IMR-90 (cell line): ENCODE data around the gene SLC35F3. TPM values are rescaled to one million over a fixed set of nuclear protein-coding genes. Genes with fewer than 3 reads are reported as not detected.

Experiments
- ATAC-seq: fragments of 200-7000 bp; cut with Tn5 transposase; 2 replicates; pipeline ENCODE4 v1.9.1; 2020; ENCODE audit warnings: low read depth, mild to moderate bottlenecking, moderate library complexity
- BruUV-seq: library from RNA; stranded (reverse); fragments of 400-500 nt; replicated peaks from 2 replicates; lab custom pipeline; 2021; lab: Mats Ljungman, UMichigan
- CTCF ChIA-PET: fragments of 300-600 bp; formaldehyde crosslinking; extraction: SDS; loops from one replicate; lab custom pipeline; 2021; ENCODE audit warnings: antibody characterized with exemption; lab: Yijun Ruan, JAX
- POLR2A ChIA-PET: fragments of 300-600 bp; sonication (Branson Sonifier 250); formaldehyde crosslinking; loops from one replicate; lab custom pipeline; 2022; ENCODE audit warnings: antibody characterized with exemption; ENCODE audit not compliant: unreplicated experiment; lab: Charles Lee
- DNase-seq: peaks from one replicate; pipeline ENCODE4 v3.0.0; 2013
- H2AFZ ChIP-seq: replicated peaks from 2 replicates; pipeline ENCODE3; 2013; ENCODE audit warnings: low read length, mild to moderate bottlenecking; ENCODE audit not compliant: poor library complexity
- H2AK5ac ChIP-seq: 2 replicates; pipeline ENCODE4 v1.6.1; 2013; ENCODE audit warnings: low read depth, low read length, inconsistent platforms
- H2AK9ac ChIP-seq: replicated peaks from 2 replicates; pipeline ENCODE3; 2013; ENCODE audit warnings: mild to moderate bottlenecking, low read depth, low read length, moderate library complexity; ENCODE audit not compliant: poor library complexity
- H2BK120ac ChIP-seq: 2 replicates; pipeline ENCODE4 v1.6.1; 2013; ENCODE audit warnings: low read depth, low read length, inconsistent platforms
- H2BK15ac ChIP-seq: 3 replicates; pipeline ENCODE4 v1.6.1; 2013; ENCODE audit warnings: low read depth, low read length, inconsistent platforms
- H2BK20ac ChIP-seq: 2 replicates; pipeline ENCODE4 v1.6.1; 2013; ENCODE audit warnings: low read depth, mild to moderate bottlenecking, inconsistent platforms, low read length, moderate library complexity
- H2BK5ac ChIP-seq: 2 replicates; pipeline ENCODE4 v1.6.1; 2013; ENCODE audit warnings: mild to moderate bottlenecking, low read depth, low read length, inconsistent platforms; ENCODE audit not compliant: poor library complexity, severe bottlenecking
- H3K14ac ChIP-seq: replicated peaks from 2 replicates; pipeline ENCODE4 v1.6.1; 2013; ENCODE audit warnings: low read depth, low read length, inconsistent platforms
- H3K18ac ChIP-seq: 2 replicates; pipeline ENCODE4 v1.6.1; 2013; ENCODE audit warnings: low read depth, low read length, control low read depth
- H3K23ac ChIP-seq: 2 replicates; pipeline ENCODE4 v1.6.1; 2013; ENCODE audit warnings: low read depth, low read length, inconsistent platforms
- H3K27ac ChIP-seq: 2 replicates; pipeline ENCODE4 v1.5.1; 2013; ENCODE audit warnings: mild to moderate bottlenecking, control low read depth, low read length; ENCODE audit not compliant: insufficient read depth
- H3K27me3 ChIP-seq: 2 replicates; pipeline ENCODE4 v1.6.1; 2013; ENCODE audit warnings: low read length; ENCODE audit not compliant: control insufficient read depth, insufficient read depth
- H3K36me3 ChIP-seq: 2 replicates; pipeline ENCODE4 v1.6.1; 2013; ENCODE audit warnings: low read length, mixed read lengths; ENCODE audit not compliant: control insufficient read depth, insufficient read depth
- H3K4ac ChIP-seq: 2 replicates; pipeline ENCODE4 v1.6.1; 2013; ENCODE audit warnings: low read depth, low read length, inconsistent platforms
- H3K4me1 ChIP-seq: 2 replicates; pipeline ENCODE4 v1.6.1; 2013; ENCODE audit warnings: low read length, mixed read lengths; ENCODE audit not compliant: control insufficient read depth, insufficient read depth
- H3K4me2 ChIP-seq: 2 replicates; pipeline ENCODE4 v1.6.1; 2013; ENCODE audit warnings: low read depth, mild to moderate bottlenecking, control low read depth, low read length, moderate library complexity
- H3K4me3 ChIP-seq: 2 replicates; pipeline ENCODE4 v1.5.1; 2013; ENCODE audit warnings: low read depth, mild to moderate bottlenecking, control low read depth, low read length, moderate library complexity; ENCODE audit not compliant: insufficient read depth
- H3K56ac ChIP-seq: 2 replicates; pipeline ENCODE4 v1.6.1; 2013; ENCODE audit warnings: low read length, inconsistent platforms; ENCODE audit not compliant: insufficient read depth; ENCODE audit errors: extremely low read depth
- H3K79me1 ChIP-seq, 2 experiments: 2 replicates each; pipeline ENCODE4 v1.6.1; 2013; ENCODE audit warnings: low read length in 2 of 2, inconsistent platforms in 1 of 2, low read depth in 1 of 2
- H3K9ac ChIP-seq: 2 replicates; pipeline ENCODE4 v1.6.1; 2013; ENCODE audit warnings: low read depth, low read length, control low read depth
- H3K9me1 ChIP-seq: 2 replicates; pipeline ENCODE4 v1.6.1; 2013; ENCODE audit warnings: low read length, inconsistent platforms; ENCODE audit not compliant: insufficient read depth
- H3K9me3 ChIP-seq: 2 replicates; pipeline ENCODE4 v1.6.1; 2013; ENCODE audit warnings: low read length; ENCODE audit not compliant: control insufficient read depth, insufficient read depth
- H4K20me1 ChIP-seq: 2 replicates; pipeline ENCODE4 v1.6.1; 2013; ENCODE audit warnings: low read length, inconsistent platforms; ENCODE audit not compliant: insufficient read depth
- H4K5ac ChIP-seq: 2 replicates; pipeline ENCODE4 v1.6.1; 2013; ENCODE audit warnings: mild to moderate bottlenecking, low read depth, low read length, control low read depth
- H4K8ac ChIP-seq, 2 experiments: 2 replicates each; pipeline ENCODE4 v1.6.1; 2013; ENCODE audit warnings: low read depth in 2 of 2, low read length in 2 of 2, control low read depth in 1 of 2, inconsistent platforms in 1 of 2
- H4K91ac ChIP-seq: 2 replicates; pipeline ENCODE4 v1.6.1; 2013; ENCODE audit warnings: low read depth, low read length, inconsistent platforms; ENCODE audit not compliant: insufficient read depth
- BHLHE40 ChIP-seq: fragments of 150-350 bp; IDR thresholded peaks from 2 replicates; pipeline ENCODE4 v1.6.1; 2016; ENCODE audit warnings: mild to moderate bottlenecking, low read depth, low read length
- CEBPB ChIP-seq: IDR thresholded peaks from 2 replicates; pipeline ENCODE4 v1.6.1; 2012; ENCODE audit warnings: low read depth, low read length, improper control_type of control experiment
- CHD1 ChIP-seq: IDR thresholded peaks from 2 replicates; pipeline ENCODE4 v1.6.1; 2012; ENCODE audit warnings: low read depth, low read length, improper control_type of control experiment
- FOS ChIP-seq: fragments of 150-350 bp; IDR thresholded peaks from 2 replicates; pipeline ENCODE4 v1.6.1; 2016; ENCODE audit warnings: low read depth, low read length
- MAFK ChIP-seq: IDR thresholded peaks from 2 replicates; pipeline ENCODE4 v1.6.1; 2012; ENCODE audit warnings: low read depth, low read length, improper control_type of control experiment
- MAZ ChIP-seq: IDR thresholded peaks from 2 replicates; pipeline ENCODE4 v1.6.1; 2012; ENCODE audit warnings: low read depth, mild to moderate bottlenecking, low read length, improper control_type of control experiment, moderate library complexity, borderline replicate concordance
- MXI1 ChIP-seq: IDR thresholded peaks from 2 replicates; pipeline ENCODE4 v1.6.1; 2012; ENCODE audit warnings: low read depth, mild to moderate bottlenecking, low read length, moderate library complexity, borderline replicate concordance
- NFE2L2 ChIP-seq: fragments of 150-350 bp; IDR thresholded peaks from 2 replicates; pipeline ENCODE4 v1.6.1; 2016; ENCODE audit warnings: low read depth, mild to moderate bottlenecking, low read length
- POLR2A ChIP-seq: IDR thresholded peaks from 2 replicates; pipeline ENCODE4 v1.6.1; 2012; ENCODE audit warnings: mild to moderate bottlenecking, low read depth, low read length
- RAD21 ChIP-seq: IDR thresholded peaks from 2 replicates; pipeline ENCODE4 v1.6.1; 2012; ENCODE audit warnings: low read length, improper control_type of control experiment
- RCOR1 ChIP-seq: IDR thresholded peaks from 2 replicates; pipeline ENCODE4 v1.6.1; 2012; ENCODE audit warnings: mild to moderate bottlenecking, low read length, improper control_type of control experiment; ENCODE audit not compliant: insufficient replicate concordance
- RFX5 ChIP-seq: IDR thresholded peaks from 2 replicates; pipeline ENCODE4 v1.8.0; 2012; ENCODE audit warnings: low read depth, mild to moderate bottlenecking, low read length, moderate library complexity
- SMC3 ChIP-seq: fragments of 150-350 bp; IDR thresholded peaks from 2 replicates; pipeline ENCODE4 v1.6.1; 2016; ENCODE audit warnings: low read depth, mild to moderate bottlenecking, antibody characterized with exemption, low read length, moderate library complexity
- WGBS, 2 experiments: methylation state at CpG; one replicate each; pipeline versions ENCODE4 v1.1.5 to v1.1.7; 2013; ENCODE audit warnings: missing lambda C conversion rate in 2 of 2; ENCODE audit not compliant: insufficient read length in 1 of 2; ENCODE audit errors: extremely low coverage in 2 of 2; 5-methylcytosine and 5-hydroxymethylcytosine counted together
- dilution Hi-C: fragments of 300-500 bp; cut with HindIII; formaldehyde crosslinking; loops from one replicate; pipeline ENCODE4 v1.14.3; 2018; ENCODE audit warnings: low sequenced_read_pairs; ENCODE audit not compliant: unreplicated experiment
- in situ Hi-C: fragments of 300-500 bp; cut with MboI; formaldehyde crosslinking; loops from 3 replicates; pipeline ENCODE4 v1.14.3; 2019; ENCODE audit warnings: low sequenced_read_pairs, inconsistent platforms, mixed read lengths
- intact Hi-C: fragments of 100-400 bp; cut with micrococcal nuclease; formaldehyde crosslinking; loops from 2 replicates; pipeline ENCODE4 v1.10.0; 2022
- polyA plus RNA-seq, 3 experiments: library from polyadenylated mRNA; depleted of rRNA; stranded (reverse); fragments of >200 nt; gene quantifications; 2 replicates each; pipeline ENCODE4 v1.2.3, GENCODE V29; 2012; ENCODE audit warnings: low replicate concordance in 1 of 3
- total RNA-seq: library from RNA; depleted of rRNA; stranded (reverse); fragments of >200 nt; gene quantifications from 2 replicates; pipeline ENCODE4 v1.2.3, GENCODE V29; 2012
- TF ChIP-seq, protein P1 (sequence below): fragments of 150-350 bp; IDR thresholded peaks from 2 replicates; pipeline ENCODE4 v1.6.1; 2017; ENCODE audit warnings: mild to moderate bottlenecking, antibody characterized with exemption, low read length, low read depth
- TF ChIP-seq, protein P2 (sequence below): fragments of 150-350 bp; IDR thresholded peaks from 2 replicates; pipeline ENCODE4 v1.6.1; 2016; ENCODE audit warnings: low read depth, mild to moderate bottlenecking, low read length, moderate library complexity, borderline replicate concordance
- TF ChIP-seq, protein P3 (sequence below): conservative IDR thresholded peaks from 2 replicates; pipeline ENCODE4 v1.5.1; 2012; ENCODE audit warnings: mild to moderate bottlenecking, low read depth, low read length, improper control_type of control experiment

Gene SLC35F3
- total and polyA plus RNA-seq, 2 of the 4 experiments (the other 2 are of a cell fraction) = under 0.01 to 0.17 TPM

DNA sequence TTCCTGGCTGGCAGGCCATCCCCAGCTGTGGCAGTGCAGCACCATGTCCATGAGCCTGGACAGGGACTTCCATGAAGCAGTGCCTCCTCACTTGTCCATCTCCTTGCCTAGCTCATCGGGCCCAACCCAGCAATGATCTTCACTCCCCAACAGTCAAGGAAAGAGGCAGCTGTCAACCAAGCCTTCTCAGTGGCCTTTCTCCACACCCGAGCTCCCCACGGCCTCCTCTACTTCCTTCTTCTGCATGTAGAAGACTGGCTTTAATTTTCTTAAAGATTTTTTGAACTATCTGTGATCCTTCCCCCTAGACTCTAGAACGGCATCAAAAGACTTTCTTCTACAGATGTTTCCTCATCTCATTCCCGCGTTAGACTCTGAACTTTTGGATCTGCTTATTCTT is 403.2 kb downstream of the SLC35F3 start:
- intact Hi-C loops = no loop called here
- H4K91ac ChIP-seq = no peak overlapping the region
- no TSS peak for BruUV-seq
- no peak overlapping the region for H2BK120ac ChIP-seq
- no peak overlapping the region for H3K27ac ChIP-seq
- ChIA-PET POLR2A (interaction anchor here (0.7 kb wide), 1 partner anchor 390 kb away, joined by 3 read pairs; no protein-coding TSS in a partner anchor), CTCF (no interaction called here)
- no peak overlapping the region for H3K4ac ChIP-seq
- no peaks in the 10 kb centered on the region for H3K9me1 ChIP-seq
- H2AFZ ChIP-seq = no peak overlapping the region
- DNase-seq (no peak), ATAC-seq (no peak)
- TF ChIP-seq FOS (no peak), NFE2L2 (no peak), RFX5 (no peak), CEBPB (no peak), RCOR1 (no peak), CHD1 (no peak), MAFK (no peak), SMC3 (no peak), RAD21 (no peak), MAZ (no peak), POLR2A (no peak), BHLHE40 (no peak), MXI1 (no peak)
- TF ChIP-seq, protein P1, sequence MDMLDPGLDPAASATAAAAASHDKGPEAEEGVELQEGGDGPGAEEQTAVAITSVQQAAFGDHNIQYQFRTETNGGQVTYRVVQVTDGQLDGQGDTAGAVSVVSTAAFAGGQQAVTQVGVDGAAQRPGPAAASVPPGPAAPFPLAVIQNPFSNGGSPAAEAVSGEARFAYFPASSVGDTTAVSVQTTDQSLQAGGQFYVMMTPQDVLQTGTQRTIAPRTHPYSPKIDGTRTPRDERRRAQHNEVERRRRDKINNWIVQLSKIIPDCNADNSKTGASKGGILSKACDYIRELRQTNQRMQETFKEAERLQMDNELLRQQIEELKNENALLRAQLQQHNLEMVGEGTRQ = no peak
- TF ChIP-seq, protein P2, sequence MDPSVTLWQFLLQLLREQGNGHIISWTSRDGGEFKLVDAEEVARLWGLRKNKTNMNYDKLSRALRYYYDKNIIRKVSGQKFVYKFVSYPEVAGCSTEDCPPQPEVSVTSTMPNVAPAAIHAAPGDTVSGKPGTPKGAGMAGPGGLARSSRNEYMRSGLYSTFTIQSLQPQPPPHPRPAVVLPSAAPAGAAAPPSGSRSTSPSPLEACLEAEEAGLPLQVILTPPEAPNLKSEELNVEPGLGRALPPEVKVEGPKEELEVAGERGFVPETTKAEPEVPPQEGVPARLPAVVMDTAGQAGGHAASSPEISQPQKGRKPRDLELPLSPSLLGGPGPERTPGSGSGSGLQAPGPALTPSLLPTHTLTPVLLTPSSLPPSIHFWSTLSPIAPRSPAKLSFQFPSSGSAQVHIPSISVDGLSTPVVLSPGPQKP = no peak
- TF ChIP-seq, protein P3, sequence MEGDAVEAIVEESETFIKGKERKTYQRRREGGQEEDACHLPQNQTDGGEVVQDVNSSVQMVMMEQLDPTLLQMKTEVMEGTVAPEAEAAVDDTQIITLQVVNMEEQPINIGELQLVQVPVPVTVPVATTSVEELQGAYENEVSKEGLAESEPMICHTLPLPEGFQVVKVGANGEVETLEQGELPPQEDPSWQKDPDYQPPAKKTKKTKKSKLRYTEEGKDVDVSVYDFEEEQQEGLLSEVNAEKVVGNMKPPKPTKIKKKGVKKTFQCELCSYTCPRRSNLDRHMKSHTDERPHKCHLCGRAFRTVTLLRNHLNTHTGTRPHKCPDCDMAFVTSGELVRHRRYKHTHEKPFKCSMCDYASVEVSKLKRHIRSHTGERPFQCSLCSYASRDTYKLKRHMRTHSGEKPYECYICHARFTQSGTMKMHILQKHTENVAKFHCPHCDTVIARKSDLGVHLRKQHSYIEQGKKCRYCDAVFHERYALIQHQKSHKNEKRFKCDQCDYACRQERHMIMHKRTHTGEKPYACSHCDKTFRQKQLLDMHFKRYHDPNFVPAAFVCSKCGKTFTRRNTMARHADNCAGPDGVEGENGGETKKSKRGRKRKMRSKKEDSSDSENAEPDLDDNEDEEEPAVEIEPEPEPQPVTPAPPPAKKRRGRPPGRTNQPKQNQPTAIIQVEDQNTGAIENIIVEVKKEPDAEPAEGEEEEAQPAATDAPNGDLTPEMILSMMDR = no peak
- no peak overlapping the region for H3K56ac ChIP-seq
- H2AK9ac ChIP-seq = no peak overlapping the region
- no peak overlapping the region for H2BK5ac ChIP-seq
- H3K14ac ChIP-seq = no peak overlapping the region
- no peak overlapping the region for H2AK5ac ChIP-seq
- H3K9ac ChIP-seq = no peak overlapping the region
- H2BK20ac ChIP-seq = no peak overlapping the region
- H2BK15ac ChIP-seq = no peak overlapping the region
- no peak overlapping the region for H4K5ac ChIP-seq
- no peak overlapping the region for H3K18ac ChIP-seq
- no peaks in the 10 kb centered on the region for H3K79me1 ChIP-seq
- peaks cover 2% of the 10 kb centered on the region; the same call in 1 of the 2 replicates for H3K27me3 ChIP-seq
- in situ Hi-C loops = loop anchor here (25.0 kb wide), 1 partner anchor 170 kb away; no protein-coding TSS in a partner anchor
- no peaks in the 10 kb centered on the region for H3K9me3 ChIP-seq
- no peaks in the 10 kb centered on the region for H3K36me3 ChIP-seq
- no peak overlapping the region for H3K23ac ChIP-seq
- no peak overlapping the region for H3K4me2 ChIP-seq
- no peak overlapping the region for H4K8ac ChIP-seq
- no peaks in the 10 kb centered on the region for H4K20me1 ChIP-seq
- H3K4me3 ChIP-seq = no peak overlapping the region
- H3K4me1 ChIP-seq = no peaks in the 10 kb centered on the region
- dilution Hi-C loops = no loop called here
- WGBS, 2 experiments = 43% methylated on average over 1 of the region's 6 CpGs; no CpG with 5 or more reads in 1 of the 2 experiments
